Prostate gland (tissue), 2 donors: Measurements from ENCODE around the gene ITPR2.

ENCODE experiments used
- POLR2A ChIP-seq: fragments of 450-650 bp; IDR thresholded peaks from one replicate; pipeline ENCODE4 v1.6.1; 2016; ENCODE audit warnings: antibody characterized with exemption, mild to moderate bottlenecking
- POLR2AphosphoS5 ChIP-seq: sonication (generic); formaldehyde crosslinking; IDR thresholded peaks from one replicate; pipeline ENCODE4 v1.6.1; 2017; ENCODE audit warnings: antibody characterized with exemption
- TF ChIP-seq, protein P1 (sequence below), 4 experiments: fragments of 200-600 bp in 2 of 4; fragments of 450-650 bp in 2 of 4; sonication (generic) in 2 of 4; IDR thresholded peaks; 1 replicate in 3 of 4; 2 replicates in 1 of 4; pipeline ENCODE4 v1.5.1; 2016 to 2019; ENCODE audit warnings: antibody characterized with exemption in 4 of 4, mild to moderate bottlenecking in 2 of 4, moderate library complexity in 2 of 4

DNA sequence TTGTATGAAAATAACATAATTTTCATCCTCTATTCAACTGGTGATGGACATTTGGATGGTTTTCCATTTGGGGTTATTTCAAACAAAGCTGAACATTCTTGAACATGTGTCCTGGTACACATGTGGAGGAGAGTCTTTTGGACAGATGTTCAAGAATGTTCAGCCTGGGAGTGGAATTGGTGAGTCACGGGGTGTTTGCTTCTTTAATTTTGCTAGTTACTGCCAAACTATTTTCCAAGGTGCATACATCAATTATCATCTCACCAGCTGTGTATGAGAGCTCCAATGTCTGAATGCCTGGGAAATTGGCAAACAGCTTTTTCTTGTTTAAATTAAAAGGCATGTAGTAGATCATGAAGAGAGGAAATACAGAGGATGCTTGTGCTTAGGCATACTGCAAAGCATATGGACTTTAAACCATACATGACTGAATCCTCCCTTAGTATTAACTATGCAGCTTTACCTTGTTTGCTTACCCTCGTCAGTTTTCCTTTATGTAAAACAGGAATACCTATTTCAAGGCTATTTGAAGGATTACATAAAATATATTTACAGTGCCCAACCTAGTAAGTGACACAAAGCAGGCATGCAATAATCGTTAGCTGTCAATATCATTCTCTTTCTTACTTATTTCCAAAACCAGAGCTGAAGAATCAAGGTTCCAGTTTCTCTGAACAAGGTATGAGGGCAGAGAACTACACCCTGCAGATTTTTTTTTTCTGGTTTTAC is 152.1 kb downstream of the ITPR2 start:
- TF ChIP-seq, protein P1, sequence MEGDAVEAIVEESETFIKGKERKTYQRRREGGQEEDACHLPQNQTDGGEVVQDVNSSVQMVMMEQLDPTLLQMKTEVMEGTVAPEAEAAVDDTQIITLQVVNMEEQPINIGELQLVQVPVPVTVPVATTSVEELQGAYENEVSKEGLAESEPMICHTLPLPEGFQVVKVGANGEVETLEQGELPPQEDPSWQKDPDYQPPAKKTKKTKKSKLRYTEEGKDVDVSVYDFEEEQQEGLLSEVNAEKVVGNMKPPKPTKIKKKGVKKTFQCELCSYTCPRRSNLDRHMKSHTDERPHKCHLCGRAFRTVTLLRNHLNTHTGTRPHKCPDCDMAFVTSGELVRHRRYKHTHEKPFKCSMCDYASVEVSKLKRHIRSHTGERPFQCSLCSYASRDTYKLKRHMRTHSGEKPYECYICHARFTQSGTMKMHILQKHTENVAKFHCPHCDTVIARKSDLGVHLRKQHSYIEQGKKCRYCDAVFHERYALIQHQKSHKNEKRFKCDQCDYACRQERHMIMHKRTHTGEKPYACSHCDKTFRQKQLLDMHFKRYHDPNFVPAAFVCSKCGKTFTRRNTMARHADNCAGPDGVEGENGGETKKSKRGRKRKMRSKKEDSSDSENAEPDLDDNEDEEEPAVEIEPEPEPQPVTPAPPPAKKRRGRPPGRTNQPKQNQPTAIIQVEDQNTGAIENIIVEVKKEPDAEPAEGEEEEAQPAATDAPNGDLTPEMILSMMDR (IDR thresholded peaks at IDR 0.05), result no peak
- TF ChIP-seq POLR2A, result no peak
- no peak for TF ChIP-seq POLR2AphosphoS5
